GM12878 (cell line): ENCODE data around the gene RNU6-9. TPM values are rescaled to one million over a fixed set of nuclear protein-coding genes. Genes with fewer than 3 reads are reported as not detected.

ENCODE experiments used
- DPF2 ChIP-seq: fragments of 450-650 bp; IDR thresholded peaks from 2 replicates; pipeline ENCODE4 v1.6.1; 2017; ENCODE audit warnings: mild to moderate bottlenecking
- EZH2 ChIP-seq: IDR thresholded peaks from 2 replicates; pipeline ENCODE4 v1.6.1; 2012; ENCODE audit warnings: low read depth, mild to moderate bottlenecking, control low read depth, inconsistent platforms, low read length, borderline replicate concordance; ENCODE audit not compliant: control insufficient read depth
- HSF1 ChIP-seq: fragments of 150-350 bp; IDR thresholded peaks from 2 replicates; pipeline ENCODE4 v1.6.1; 2014; ENCODE audit warnings: mild to moderate bottlenecking, low read depth, low read length
- KAT2A ChIP-seq: conservative IDR thresholded peaks from 2 replicates; pipeline ENCODE4 v1.6.1; 2011; ENCODE audit warnings: low read depth, low read length; ENCODE audit not compliant: control insufficient read depth
- PAX8 ChIP-seq: fragments of 450-650 bp; IDR thresholded peaks from 2 replicates; pipeline ENCODE4 v1.6.1; 2017; ENCODE audit warnings: mild to moderate bottlenecking, moderate library complexity
- POLR2AphosphoS5 ChIP-seq: IDR thresholded peaks from 2 replicates; pipeline ENCODE4 v1.6.1; 2011; ENCODE audit warnings: mild to moderate bottlenecking, low read length, inconsistent platforms
- TCF3 ChIP-seq: IDR thresholded peaks from 2 replicates; pipeline ENCODE4 v1.6.1; 2012; ENCODE audit warnings: low read depth, mild to moderate bottlenecking, low read length, borderline replicate concordance; ENCODE audit not compliant: insufficient read depth
- ZNF274 ChIP-seq: IDR thresholded peaks from one replicate; pipeline ENCODE4 v1.8.0; 2011; ENCODE audit not compliant: insufficient read length, insufficient read depth
- polyA plus RNA-seq, 11 experiments: library from polyadenylated mRNA; depleted of rRNA in 4 of 11; unstranded in 6 of 11; stranded (reverse) in 5 of 11; fragments of >200 nt; fragmentation: Nextera tagmentation in 4 of 11; fragmentation: Illumina TruSeq in 1 of 11; extraction: Ambion mirVana in 4 of 11; extraction: Trizol in 1 of 11; gene quantifications; 1 replicate in 1 of 11; 2 replicates in 10 of 11; pipeline versions ENCODE4 v1.2.1 to v1.2.3, GENCODE V29; 2011 to 2016; ENCODE audit warnings: inconsistent platforms in 2 of 11, missing spikeins in 2 of 11, low read depth in 1 of 11
- total RNA-seq, 4 experiments: library from RNA; depleted of rRNA in 3 of 4; stranded (reverse); fragments of >200 nt in 3 of 4; fragmentation: Illumina TruSeq in 1 of 4; extraction: Trizol in 1 of 4; gene quantifications; 2 replicates each; pipeline versions ENCODE4 v1.2.1 to v1.2.3, GENCODE V29; 2013 to 2021
- TF ChIP-seq, protein P1 (sequence below): fragments of 450-650 bp; IDR thresholded peaks from 2 replicates; pipeline ENCODE4 v1.6.1; 2018; ENCODE audit warnings: mild to moderate bottlenecking, low read depth, moderate library complexity; ENCODE audit not compliant: partially characterized antibody

The RNU6-9 gene
- total and polyA plus RNA-seq, 10 of the 15 experiments (the other 5 are each of a cell fraction or from before 2014, with no cell fraction given): not detected

GRCh38 chr19:902093-902370 lies 8.7 kb downstream of the RNU6-9 start (continued):
- TF ChIP-seq, protein P1, sequence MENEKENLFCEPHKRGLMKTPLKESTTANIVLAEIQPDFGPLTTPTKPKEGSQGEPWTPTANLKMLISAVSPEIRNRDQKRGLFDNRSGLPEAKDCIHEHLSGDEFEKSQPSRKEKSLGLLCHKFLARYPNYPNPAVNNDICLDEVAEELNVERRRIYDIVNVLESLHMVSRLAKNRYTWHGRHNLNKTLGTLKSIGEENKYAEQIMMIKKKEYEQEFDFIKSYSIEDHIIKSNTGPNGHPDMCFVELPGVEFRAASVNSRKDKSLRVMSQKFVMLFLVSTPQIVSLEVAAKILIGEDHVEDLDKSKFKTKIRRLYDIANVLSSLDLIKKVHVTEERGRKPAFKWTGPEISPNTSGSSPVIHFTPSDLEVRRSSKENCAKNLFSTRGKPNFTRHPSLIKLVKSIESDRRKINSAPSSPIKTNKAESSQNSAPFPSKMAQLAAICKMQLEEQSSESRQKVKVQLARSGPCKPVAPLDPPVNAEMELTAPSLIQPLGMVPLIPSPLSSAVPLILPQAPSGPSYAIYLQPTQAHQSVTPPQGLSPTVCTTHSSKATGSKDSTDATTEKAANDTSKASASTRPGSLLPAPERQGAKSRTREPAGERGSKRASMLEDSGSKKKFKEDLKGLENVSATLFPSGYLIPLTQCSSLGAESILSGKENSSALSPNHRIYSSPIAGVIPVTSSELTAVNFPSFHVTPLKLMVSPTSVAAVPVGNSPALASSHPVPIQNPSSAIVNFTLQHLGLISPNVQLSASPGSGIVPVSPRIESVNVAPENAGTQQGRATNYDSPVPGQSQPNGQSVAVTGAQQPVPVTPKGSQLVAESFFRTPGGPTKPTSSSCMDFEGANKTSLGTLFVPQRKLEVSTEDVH: no peak
- TF ChIP-seq PAX8 (no peak), DPF2 (no peak), EZH2 (no peak), KAT2A (no peak), TCF3 (no peak), POLR2AphosphoS5 (no peak), HSF1 (no peak), ZNF274 (no peak)
